Peyer's patch (tissue), 4 donors: ENCODE measurements around the gene GRIK4.

Source experiments
- POLR2A ChIP-seq, 2 donors: fragments of 450-650 bp; IDR thresholded peaks; one replicate each; pipeline ENCODE4 v1.5.1; 2017; ENCODE audit warnings: antibody characterized with exemption in 2 of 2, mild to moderate bottlenecking in 2 of 2, moderate library complexity in 2 of 2
- TF ChIP-seq, protein P1 (sequence below), 6 experiments: fragments of 450-650 bp in 4 of 6; fragments of 200-600 bp in 2 of 6; sonication (generic) in 1 of 6; IDR thresholded peaks; one replicate each; pipeline ENCODE4 v1.5.1; 2017 to 2019; ENCODE audit warnings: antibody characterized with exemption in 6 of 6, mild to moderate bottlenecking in 3 of 6, moderate library complexity in 1 of 6

DNA sequence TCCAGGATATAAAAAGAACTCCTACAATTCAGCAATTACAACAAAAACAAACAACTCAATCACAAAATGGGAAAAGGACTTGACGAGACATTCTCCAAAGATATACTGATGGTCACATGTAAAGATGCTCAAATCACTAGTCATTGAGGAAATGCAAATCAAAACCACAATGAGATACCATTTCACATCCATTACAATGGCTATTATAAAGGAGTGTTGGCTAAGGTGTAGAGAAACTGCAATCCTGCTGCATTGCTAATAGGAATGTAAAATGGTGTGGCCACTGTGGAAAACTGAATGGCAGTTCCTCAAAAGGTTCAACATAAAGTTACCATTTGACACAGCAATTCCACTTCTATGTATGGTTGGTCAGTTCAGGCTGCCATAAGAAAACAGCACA is 500.5 kb downstream of the GRIK4 start:
- TF ChIP-seq, protein P1, sequence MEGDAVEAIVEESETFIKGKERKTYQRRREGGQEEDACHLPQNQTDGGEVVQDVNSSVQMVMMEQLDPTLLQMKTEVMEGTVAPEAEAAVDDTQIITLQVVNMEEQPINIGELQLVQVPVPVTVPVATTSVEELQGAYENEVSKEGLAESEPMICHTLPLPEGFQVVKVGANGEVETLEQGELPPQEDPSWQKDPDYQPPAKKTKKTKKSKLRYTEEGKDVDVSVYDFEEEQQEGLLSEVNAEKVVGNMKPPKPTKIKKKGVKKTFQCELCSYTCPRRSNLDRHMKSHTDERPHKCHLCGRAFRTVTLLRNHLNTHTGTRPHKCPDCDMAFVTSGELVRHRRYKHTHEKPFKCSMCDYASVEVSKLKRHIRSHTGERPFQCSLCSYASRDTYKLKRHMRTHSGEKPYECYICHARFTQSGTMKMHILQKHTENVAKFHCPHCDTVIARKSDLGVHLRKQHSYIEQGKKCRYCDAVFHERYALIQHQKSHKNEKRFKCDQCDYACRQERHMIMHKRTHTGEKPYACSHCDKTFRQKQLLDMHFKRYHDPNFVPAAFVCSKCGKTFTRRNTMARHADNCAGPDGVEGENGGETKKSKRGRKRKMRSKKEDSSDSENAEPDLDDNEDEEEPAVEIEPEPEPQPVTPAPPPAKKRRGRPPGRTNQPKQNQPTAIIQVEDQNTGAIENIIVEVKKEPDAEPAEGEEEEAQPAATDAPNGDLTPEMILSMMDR (IDR thresholded peaks at IDR 0.05) = no peak
- no peak for TF ChIP-seq POLR2A (IDR thresholded peaks at IDR 0.05)
